ENCODE measurements around the gene SLC25A23. TPM values are rescaled to one million over a fixed set of nuclear protein-coding genes. Genes with fewer than 3 reads are reported as not detected.

Gene SLC25A23
- total and polyA plus RNA-seq, 9 of the 15 experiments (the other 6 are each of a cell fraction or from before 2014, with no cell fraction given), result 6.1 to 72.0 (median 26.6) TPM

DNA sequence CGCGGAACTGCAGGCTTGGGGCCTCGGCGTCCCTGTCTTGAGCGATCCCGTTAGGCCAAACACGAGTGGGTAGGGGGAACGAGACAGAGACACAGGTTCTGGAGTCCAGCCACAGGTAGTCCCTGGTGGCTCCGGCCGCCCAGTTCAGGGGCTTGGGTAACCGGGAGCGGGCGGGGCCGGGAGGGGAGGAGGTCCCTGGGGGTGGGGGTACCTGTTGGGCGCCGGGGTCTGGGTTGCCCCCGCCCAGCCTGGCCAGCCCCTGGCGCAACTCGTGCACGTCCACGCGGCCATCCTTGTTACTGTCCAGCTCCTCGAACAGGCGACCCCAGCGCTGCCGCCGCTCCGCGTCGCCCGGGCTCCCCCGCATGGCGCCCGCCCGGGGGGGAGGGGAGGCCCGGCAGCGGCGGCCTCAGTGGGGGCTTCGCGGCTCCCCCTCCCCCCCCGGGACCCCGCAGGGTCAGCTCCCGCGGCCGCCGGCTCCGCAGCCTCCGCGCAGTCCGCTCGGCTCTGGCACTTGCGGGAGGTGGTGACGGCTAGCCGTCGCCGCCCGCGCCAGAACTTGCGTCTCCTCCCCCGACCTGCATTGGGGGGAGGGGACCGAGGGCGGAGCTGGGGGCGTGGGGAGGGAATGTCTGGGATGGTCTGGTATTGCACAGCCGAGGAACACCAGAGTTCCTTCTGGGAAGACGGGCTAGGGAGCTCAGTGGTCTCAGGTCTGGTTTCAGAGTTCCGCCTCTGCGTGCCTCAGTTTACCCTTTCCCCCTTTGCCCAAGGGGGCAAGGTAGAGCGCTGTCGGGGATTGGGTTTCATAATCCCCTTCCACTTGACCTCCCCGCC is at the start of gene SLC25A23 (continued):
- no peak for TF ChIP-seq ZNF407 (IDR thresholded peaks at IDR 0.05; ENCODE audit: low read depth)
- TF ChIP-seq ETS1 (conservative IDR thresholded peaks at IDR 0.05; ENCODE audit: control insufficient read depth, low read depth, low read length), result no peak
- TF ChIP-seq SMC3 (conservative IDR thresholded peaks at IDR 0.05; ENCODE audit: insufficient read depth, low read depth, low read length), result no peak
- TF ChIP-seq, protein P1, sequence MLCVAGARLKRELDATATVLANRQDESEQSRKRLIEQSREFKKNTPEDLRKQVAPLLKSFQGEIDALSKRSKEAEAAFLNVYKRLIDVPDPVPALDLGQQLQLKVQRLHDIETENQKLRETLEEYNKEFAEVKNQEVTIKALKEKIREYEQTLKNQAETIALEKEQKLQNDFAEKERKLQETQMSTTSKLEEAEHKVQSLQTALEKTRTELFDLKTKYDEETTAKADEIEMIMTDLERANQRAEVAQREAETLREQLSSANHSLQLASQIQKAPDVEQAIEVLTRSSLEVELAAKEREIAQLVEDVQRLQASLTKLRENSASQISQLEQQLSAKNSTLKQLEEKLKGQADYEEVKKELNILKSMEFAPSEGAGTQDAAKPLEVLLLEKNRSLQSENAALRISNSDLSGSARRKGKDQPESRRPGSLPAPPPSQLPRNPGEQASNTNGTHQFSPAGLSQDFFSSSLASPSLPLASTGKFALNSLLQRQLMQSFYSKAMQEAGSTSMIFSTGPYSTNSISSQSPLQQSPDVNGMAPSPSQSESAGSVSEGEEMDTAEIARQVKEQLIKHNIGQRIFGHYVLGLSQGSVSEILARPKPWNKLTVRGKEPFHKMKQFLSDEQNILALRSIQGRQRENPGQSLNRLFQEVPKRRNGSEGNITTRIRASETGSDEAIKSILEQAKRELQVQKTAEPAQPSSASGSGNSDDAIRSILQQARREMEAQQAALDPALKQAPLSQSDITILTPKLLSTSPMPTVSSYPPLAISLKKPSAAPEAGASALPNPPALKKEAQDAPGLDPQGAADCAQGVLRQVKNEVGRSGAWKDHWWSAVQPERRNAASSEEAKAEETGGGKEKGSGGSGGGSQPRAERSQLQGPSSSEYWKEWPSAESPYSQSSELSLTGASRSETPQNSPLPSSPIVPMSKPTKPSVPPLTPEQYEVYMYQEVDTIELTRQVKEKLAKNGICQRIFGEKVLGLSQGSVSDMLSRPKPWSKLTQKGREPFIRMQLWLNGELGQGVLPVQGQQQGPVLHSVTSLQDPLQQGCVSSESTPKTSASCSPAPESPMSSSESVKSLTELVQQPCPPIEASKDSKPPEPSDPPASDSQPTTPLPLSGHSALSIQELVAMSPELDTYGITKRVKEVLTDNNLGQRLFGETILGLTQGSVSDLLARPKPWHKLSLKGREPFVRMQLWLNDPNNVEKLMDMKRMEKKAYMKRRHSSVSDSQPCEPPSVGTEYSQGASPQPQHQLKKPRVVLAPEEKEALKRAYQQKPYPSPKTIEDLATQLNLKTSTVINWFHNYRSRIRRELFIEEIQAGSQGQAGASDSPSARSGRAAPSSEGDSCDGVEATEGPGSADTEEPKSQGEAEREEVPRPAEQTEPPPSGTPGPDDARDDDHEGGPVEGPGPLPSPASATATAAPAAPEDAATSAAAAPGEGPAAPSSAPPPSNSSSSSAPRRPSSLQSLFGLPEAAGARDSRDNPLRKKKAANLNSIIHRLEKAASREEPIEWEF (CRISPR knock-in tag; IDR thresholded peaks at IDR 0.05), result no peak
- TF ChIP-seq ZNF165 (CRISPR knock-in tag; IDR thresholded peaks at IDR 0.05; ENCODE audit: borderline replicate concordance), result no peak
- TF ChIP-seq MECOM (CRISPR knock-in tag; IDR thresholded peaks at IDR 0.05), result no peak
- no peak for TF ChIP-seq GTF2B (IDR thresholded peaks at IDR 0.05; ENCODE audit: extremely low read depth, insufficient read length)
- no peak; a peak in 1 of 4 replicates for TF ChIP-seq NRF1 (conservative IDR thresholded peaks at IDR 0.05 in 1 of 2, IDR thresholded peaks at IDR 0.05 in 1 of 2)
- 0 out of 2 replicates have a peak, but pooled peaks have one; percentile 25 for TF ChIP-seq SIN3B (IDR thresholded peaks at IDR 0.05; ENCODE audit: low read depth)
- TF ChIP-seq KLF13 (tag; IDR thresholded peaks at IDR 0.05; ENCODE audit: borderline replicate concordance, low read depth), result no peak

Measured in K562 (cell line).